ENCODE measurements around the gene NRROS. TPM values are rescaled to one million over a fixed set of nuclear protein-coding genes. Genes with fewer than 3 reads are reported as not detected.
A peak's percentile ranks its signal among the peaks of the same experiment; 100 is the strongest.

The NRROS gene
- total and polyA plus RNA-seq, 2 of the 13 experiments (the other 11 are each of a cell fraction or from before 2014, with no cell fraction given) = not detected

GRCh38 chr3:196636369-196637349 lies 2.8 kb upstream of the NRROS start (continued):
- TF ChIP-seq ZBED4 (CRISPR knock-in tag; IDR thresholded peaks at IDR 0.05; ENCODE audit: borderline replicate concordance) (no peak), NR2F6 (IDR thresholded peaks at IDR 0.05) (no peak), NR2F6 (CRISPR knock-in tag; IDR thresholded peaks at IDR 0.05) (no peak), ZMYM4 (CRISPR knock-in tag; IDR thresholded peaks at IDR 0.05) (0 out of 2 replicates have a peak, but pooled peaks have one; percentile 35), RBM22 (optimal IDR thresholded peaks at IDR 0.05; ENCODE audit: low read length) (no peak), MLXIP (CRISPR knock-in tag; IDR thresholded peaks at IDR 0.05; ENCODE audit: borderline replicate concordance) (no peak), ZNF234 (CRISPR knock-in tag; conservative IDR thresholded peaks at IDR 0.05) (no peak), AHDC1 (CRISPR knock-in tag; IDR thresholded peaks at IDR 0.05; ENCODE audit: borderline replicate concordance) (no peak), HNF4A (CRISPR knock-in tag; IDR thresholded peaks at IDR 0.05) (no peak), NFKB2 (CRISPR knock-in tag; IDR thresholded peaks at IDR 0.05; ENCODE audit: borderline replicate concordance) (peak; percentile 44; the same call in 1 of the 2 replicates), ZSCAN31 (CRISPR knock-in tag; IDR thresholded peaks at IDR 0.05; ENCODE audit: low read depth) (no peak), TCF7 (IDR thresholded peaks at IDR 0.05; ENCODE audit: low read depth) (no peak), KLF15 (CRISPR knock-in tag; IDR thresholded peaks at IDR 0.05; ENCODE audit: borderline replicate concordance) (no peak), EZH2 (conservative IDR thresholded peaks at IDR 0.05; ENCODE audit: low read depth, low read length) (no peak), ZNF343 (CRISPR knock-in tag; IDR thresholded peaks at IDR 0.05) (no peak), LBX2 (CRISPR knock-in tag; IDR thresholded peaks at IDR 0.05; ENCODE audit: borderline replicate concordance) (no peak)

All from HepG2 (cell line).